HepG2 (cell line): Measurements from ENCODE around the gene AGRN. TPM values are rescaled to one million over a fixed set of nuclear protein-coding genes. Genes with fewer than 3 reads are reported as not detected.

Experiments
- DBP ChIP-seq: sonication (generic); formaldehyde crosslinking; IDR thresholded peaks from 2 replicates; pipeline ENCODE4 v1.4.0; 2020; ENCODE audit warnings: missing genetic modification reagents; ENCODE audit errors: not compliant biosample characterization
- FOXP4 ChIP-seq: sonication (generic); formaldehyde crosslinking; IDR thresholded peaks from 2 replicates; pipeline ENCODE4 v1.4.0; 2020; ENCODE audit warnings: missing genetic modification reagents
- HOXA7 ChIP-seq: sonication (generic); formaldehyde crosslinking; IDR thresholded peaks from 2 replicates; pipeline ENCODE4 v1.8.1; 2022; ENCODE audit warnings: mild to moderate bottlenecking, missing genetic modification reagents, moderate library complexity
- IRX3 ChIP-seq: sonication (generic); formaldehyde crosslinking; IDR thresholded peaks from 2 replicates; pipeline ENCODE4 v1.8.1; 2023; ENCODE audit warnings: mild to moderate bottlenecking, low read depth, missing genetic modification reagents, borderline replicate concordance
- JUND ChIP-seq: sonication (generic); formaldehyde crosslinking; IDR thresholded peaks from 2 replicates; pipeline ENCODE4 v1.8.0; 2022; ENCODE audit warnings: mild to moderate bottlenecking, missing genetic modification reagents
- MEIS2 ChIP-seq: sonication (generic); formaldehyde crosslinking; IDR thresholded peaks from 2 replicates; pipeline ENCODE4 v1.9.0; 2021; ENCODE audit warnings: mild to moderate bottlenecking, missing genetic modification reagents
- TFAP4 ChIP-seq: sonication (generic); IDR thresholded peaks from 2 replicates; pipeline ENCODE4 v1.6.1; 2016; ENCODE audit warnings: low read depth, borderline replicate concordance
- ZBTB20 ChIP-seq: sonication (generic); formaldehyde crosslinking; IDR thresholded peaks from 2 replicates; pipeline ENCODE4 v1.8.1; 2023; ENCODE audit warnings: missing genetic modification reagents, low read depth, mild to moderate bottlenecking, borderline replicate concordance
- ZFP37 ChIP-seq: sonication (generic); formaldehyde crosslinking; IDR thresholded peaks from 2 replicates; pipeline ENCODE4 v1.4.0; 2020; ENCODE audit warnings: missing genetic modification reagents, borderline replicate concordance
- ZMAT3 ChIP-seq: sonication (generic); formaldehyde crosslinking; conservative IDR thresholded peaks from 2 replicates; pipeline ENCODE4 v1.7.0; 2021; ENCODE audit warnings: missing genetic modification reagents
- ZNF276 ChIP-seq: sonication (generic); formaldehyde crosslinking; IDR thresholded peaks from 2 replicates; pipeline ENCODE4 v1.4.0; 2020; ENCODE audit warnings: mild to moderate bottlenecking, low read depth, missing genetic modification reagents
- ZNF691 ChIP-seq: sonication (generic); formaldehyde crosslinking; IDR thresholded peaks from 2 replicates; pipeline ENCODE4 v1.4.0; 2020; ENCODE audit warnings: missing genetic modification reagents, low read depth, mild to moderate bottlenecking, borderline replicate concordance
- ZNF713 ChIP-seq: sonication (generic); formaldehyde crosslinking; IDR thresholded peaks from 2 replicates; pipeline ENCODE4 v1.4.0; 2020; ENCODE audit warnings: mild to moderate bottlenecking, missing genetic modification reagents
- polyA plus RNA-seq, 8 experiments: library from polyadenylated mRNA; depleted of rRNA in 3 of 8; stranded (reverse) in 7 of 8; unstranded in 1 of 8; fragments of >200 nt; fragmentation: Illumina TruSeq in 4 of 8; extraction: Trizol in 4 of 8; gene quantifications; 2 replicates each; pipeline versions ENCODE4 v1.2.1 to v1.2.3, GENCODE V29; 2011 to 2016; ENCODE audit warnings: low read depth in 4 of 8, missing spikeins in 1 of 8, mixed read lengths in 1 of 8; ENCODE audit not compliant: insufficient read depth in 1 of 8
- total RNA-seq, 5 experiments: library from RNA; depleted of rRNA; stranded (reverse); fragments of >200 nt; fragmentation: Illumina TruSeq; extraction: Trizol; gene quantifications; 2 replicates each; pipeline ENCODE4 v1.2.3, GENCODE V29; 2016; ENCODE audit warnings: low read depth in 1 of 5
- TF ChIP-seq, protein P1 (sequence below): sonication (generic); formaldehyde crosslinking; IDR thresholded peaks from 2 replicates; pipeline ENCODE4 v1.4.0; 2020; ENCODE audit warnings: missing genetic modification reagents
- TF ChIP-seq, protein P2 (sequence below): sonication (generic); formaldehyde crosslinking; IDR thresholded peaks from 2 replicates; pipeline ENCODE4 v1.5.1; 2020; ENCODE audit warnings: mild to moderate bottlenecking, missing genetic modification reagents, borderline replicate concordance

Gene AGRN
- total and polyA plus RNA-seq, 2 of the 13 experiments (the other 11 are each of a cell fraction or from before 2014, with no cell fraction given), result 29.8 to 65.2 TPM

DNA sequence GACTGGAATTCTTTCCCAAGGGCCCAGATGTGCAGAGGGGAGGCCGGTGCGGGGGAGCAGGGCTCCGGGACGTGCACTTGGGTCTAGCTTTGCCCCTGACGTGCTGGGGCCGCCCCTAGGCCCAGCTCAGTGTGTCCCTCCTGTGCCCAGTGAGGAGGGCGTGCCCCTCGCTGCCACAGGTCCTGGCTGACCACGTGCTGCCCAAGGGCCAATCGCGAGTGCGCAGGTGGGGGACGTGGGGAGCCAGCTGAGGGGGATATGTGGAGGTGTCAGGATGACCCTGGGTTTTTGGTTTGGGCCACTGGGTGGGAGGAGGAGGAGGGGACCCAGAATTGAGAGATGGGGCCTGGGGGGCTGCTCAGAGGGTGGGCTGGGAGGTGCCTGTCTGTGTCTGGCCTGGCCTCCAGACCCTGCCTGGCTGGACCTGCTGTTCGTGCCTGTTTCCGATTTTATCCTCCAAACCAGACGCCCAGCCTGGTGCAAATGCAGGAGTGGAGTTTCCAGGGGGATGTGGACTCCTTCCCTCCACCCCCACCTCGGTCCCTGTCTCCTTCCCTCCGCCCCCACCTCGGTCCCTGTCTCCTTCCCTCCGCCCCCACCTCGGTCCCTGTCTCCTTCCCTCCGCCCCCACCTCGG lies 60.3 kb downstream of the AGRN start (continued):
- TF ChIP-seq FOXP4 (CRISPR knock-in tag) (no peak), ZBTB20 (no peak), ZMAT3 (no peak), MEIS2 (CRISPR knock-in tag) (no peak), ZFP37 (CRISPR knock-in tag) (no peak), HOXA7 (CRISPR knock-in tag) (no peak), TFAP4 (peak; percentile 32; the same call in 1 of the 2 replicates), ZNF276 (CRISPR knock-in tag) (no peak), ZNF713 (CRISPR knock-in tag) (no peak), IRX3 (no peak), DBP (no peak), ZNF691 (CRISPR knock-in tag) (no peak), JUND (CRISPR knock-in tag) (no peak)
- TF ChIP-seq, protein P1, sequence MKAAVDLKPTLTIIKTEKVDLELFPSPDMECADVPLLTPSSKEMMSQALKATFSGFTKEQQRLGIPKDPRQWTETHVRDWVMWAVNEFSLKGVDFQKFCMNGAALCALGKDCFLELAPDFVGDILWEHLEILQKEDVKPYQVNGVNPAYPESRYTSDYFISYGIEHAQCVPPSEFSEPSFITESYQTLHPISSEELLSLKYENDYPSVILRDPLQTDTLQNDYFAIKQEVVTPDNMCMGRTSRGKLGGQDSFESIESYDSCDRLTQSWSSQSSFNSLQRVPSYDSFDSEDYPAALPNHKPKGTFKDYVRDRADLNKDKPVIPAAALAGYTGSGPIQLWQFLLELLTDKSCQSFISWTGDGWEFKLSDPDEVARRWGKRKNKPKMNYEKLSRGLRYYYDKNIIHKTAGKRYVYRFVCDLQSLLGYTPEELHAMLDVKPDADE (CRISPR knock-in tag), result no peak
- TF ChIP-seq, protein P2, sequence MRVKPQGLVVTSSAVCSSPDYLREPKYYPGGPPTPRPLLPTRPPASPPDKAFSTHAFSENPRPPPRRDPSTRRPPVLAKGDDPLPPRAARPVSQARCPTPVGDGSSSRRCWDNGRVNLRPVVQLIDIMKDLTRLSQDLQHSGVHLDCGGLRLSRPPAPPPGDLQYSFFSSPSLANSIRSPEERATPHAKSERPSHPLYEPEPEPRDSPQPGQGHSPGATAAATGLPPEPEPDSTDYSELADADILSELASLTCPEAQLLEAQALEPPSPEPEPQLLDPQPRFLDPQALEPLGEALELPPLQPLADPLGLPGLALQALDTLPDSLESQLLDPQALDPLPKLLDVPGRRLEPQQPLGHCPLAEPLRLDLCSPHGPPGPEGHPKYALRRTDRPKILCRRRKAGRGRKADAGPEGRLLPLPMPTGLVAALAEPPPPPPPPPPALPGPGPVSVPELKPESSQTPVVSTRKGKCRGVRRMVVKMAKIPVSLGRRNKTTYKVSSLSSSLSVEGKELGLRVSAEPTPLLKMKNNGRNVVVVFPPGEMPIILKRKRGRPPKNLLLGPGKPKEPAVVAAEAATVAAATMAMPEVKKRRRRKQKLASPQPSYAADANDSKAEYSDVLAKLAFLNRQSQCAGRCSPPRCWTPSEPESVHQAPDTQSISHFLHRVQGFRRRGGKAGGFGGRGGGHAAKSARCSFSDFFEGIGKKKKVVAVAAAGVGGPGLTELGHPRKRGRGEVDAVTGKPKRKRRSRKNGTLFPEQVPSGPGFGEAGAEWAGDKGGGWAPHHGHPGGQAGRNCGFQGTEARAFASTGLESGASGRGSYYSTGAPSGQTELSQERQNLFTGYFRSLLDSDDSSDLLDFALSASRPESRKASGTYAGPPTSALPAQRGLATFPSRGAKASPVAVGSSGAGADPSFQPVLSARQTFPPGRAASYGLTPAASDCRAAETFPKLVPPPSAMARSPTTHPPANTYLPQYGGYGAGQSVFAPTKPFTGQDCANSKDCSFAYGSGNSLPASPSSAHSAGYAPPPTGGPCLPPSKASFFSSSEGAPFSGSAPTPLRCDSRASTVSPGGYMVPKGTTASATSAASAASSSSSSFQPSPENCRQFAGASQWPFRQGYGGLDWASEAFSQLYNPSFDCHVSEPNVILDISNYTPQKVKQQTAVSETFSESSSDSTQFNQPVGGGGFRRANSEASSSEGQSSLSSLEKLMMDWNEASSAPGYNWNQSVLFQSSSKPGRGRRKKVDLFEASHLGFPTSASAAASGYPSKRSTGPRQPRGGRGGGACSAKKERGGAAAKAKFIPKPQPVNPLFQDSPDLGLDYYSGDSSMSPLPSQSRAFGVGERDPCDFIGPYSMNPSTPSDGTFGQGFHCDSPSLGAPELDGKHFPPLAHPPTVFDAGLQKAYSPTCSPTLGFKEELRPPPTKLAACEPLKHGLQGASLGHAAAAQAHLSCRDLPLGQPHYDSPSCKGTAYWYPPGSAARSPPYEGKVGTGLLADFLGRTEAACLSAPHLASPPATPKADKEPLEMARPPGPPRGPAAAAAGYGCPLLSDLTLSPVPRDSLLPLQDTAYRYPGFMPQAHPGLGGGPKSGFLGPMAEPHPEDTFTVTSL (CRISPR knock-in tag), result no peak
